Measurements from ENCODE around the gene CRAMP1. TPM values are rescaled to one million over a fixed set of nuclear protein-coding genes. Genes with fewer than 3 reads are reported as not detected.

The CRAMP1 gene
- polyA plus RNA-seq, 2 of the 4 experiments (the other 2 are of a cell fraction): 6.5 to 9.1 TPM

- POLR2A ChIA-PET: no interaction called here
- no peak for ATAC-seq
- 95% methylated on average over 32 of the region's 32 CpGs for WGBS (ENCODE audit: missing lambda C conversion rate)
Observed at GRCh38 chr16:1654505-1655268, 42.5 kb downstream of the CRAMP1 start.

GRCh38 chr16:1655269-1655807, 43.2 kb downstream of the CRAMP1 start:
- Histone ChIP-seq H3K4me3 (no peak overlapping the region), H3K4me1 (no peaks in the 10 kb centered on the region), H3K4me2 (no peak overlapping the region), H3K9me3 (no peaks in the 10 kb centered on the region), H3K27ac (no peak overlapping the region)
- CTCF ChIA-PET: interaction anchor here (0.6 to 1.4 kb wide), 3 partner anchors 10 to 51 kb away, joined by 3 to 4 read pairs (median 3); partner anchors contain the start of gene MAPK8IP3
- FAIRE-seq: no peak
- DNase-seq (ENCODE audit: low read depth in 1 of 2, low spot score in 1 of 2): no peak
- 91% methylated on average over 12 of the region's 16 CpGs for WGBS (ENCODE audit: missing lambda C conversion rate)
- TF ChIP-seq USF2 (IDR thresholded peaks at IDR 0.05): no peak
- TF ChIP-seq ELK1 (IDR thresholded peaks at IDR 0.05; ENCODE audit: low read depth, low read length): no peak
- TF ChIP-seq EP300 (IDR thresholded peaks at IDR 0.05): no peak
- ATAC-seq: no peak
- POLR2A ChIA-PET: interaction anchor here (0.6 kb wide), 1 partner anchor 50 kb away, joined by 4 read pairs; no protein-coding TSS in a partner anchor

More at GRCh38 chr16:1654505-1655268, 42.5 kb downstream of the CRAMP1 start:
- H3K4me3 ChIP-seq: no peak overlapping the region
- FAIRE-seq (no peak), DNase-seq (ENCODE audit: low read depth in 1 of 2, low spot score in 1 of 2) (no peak)
- no peaks in the 10 kb centered on the region for H3K9me3 ChIP-seq
- CTCF ChIA-PET: interaction anchor here (0.9 kb wide), 1 partner anchor 13 kb away, joined by 3 read pairs; no protein-coding TSS in a partner anchor
- no peak overlapping the region for H3K4me2 ChIP-seq
- H3K27ac ChIP-seq: no peak overlapping the region
- H3K4me1 ChIP-seq: no peaks in the 10 kb centered on the region
- TF ChIP-seq MAFK (IDR thresholded peaks at IDR 0.05; ENCODE audit: partially characterized antibody): no peak
- no peak for TF ChIP-seq MAZ (IDR thresholded peaks at IDR 0.05; ENCODE audit: borderline replicate concordance, low read depth, low read length)
- no peak for TF ChIP-seq ELK1 (IDR thresholded peaks at IDR 0.05; ENCODE audit: low read depth, low read length)
- TF ChIP-seq FOSL2 (IDR thresholded peaks at IDR 0.05): no peak
- no peak for TF ChIP-seq FOSL2 (CRISPR knock-in tag; IDR thresholded peaks at IDR 0.05)
- no peak for TF ChIP-seq PHF8 (IDR thresholded peaks at IDR 0.05; ENCODE audit: borderline replicate concordance, low read depth)
- no peak for TF ChIP-seq ZFP36 (IDR thresholded peaks at IDR 0.05; ENCODE audit: borderline replicate concordance, partially characterized antibody)
- TF ChIP-seq CHD2 (IDR thresholded peaks at IDR 0.05; ENCODE audit: low read length, partially characterized antibody): no peak
- TF ChIP-seq REST (IDR thresholded peaks at IDR 0.05): no peak
